HG02678 (cell line): ENCODE results near the gene ABCA6.
"Not testable (repeated sequence)": the region's sequence is repeated elsewhere in the genome, so short reads cannot be mapped to it uniquely, and the experiment has no call there.

Experiments used
- ATAC-seq: cut with Tn5 transposase; IDR thresholded peaks from one replicate; pipeline ENCODE4 v1.9.1; 2021; ENCODE audit warnings: mild to moderate bottlenecking, moderate library complexity; ENCODE audit not compliant: unreplicated experiment

Gene ABCA6

GRCh38 chr17:69073392-69073791 lies 68.3 kb downstream of the ABCA6 start:
- not testable (repeated sequence) for ATAC-seq

GRCh38 chr17:69072803-69073256 lies 68.9 kb downstream of the ABCA6 start:
- not testable (repeated sequence) for ATAC-seq

GRCh38 chr17:69071233-69071586 lies 70.5 kb downstream of the ABCA6 start:
- not testable (repeated sequence) for ATAC-seq

GRCh38 chr17:69070378-69071232 lies 71.1 kb downstream of the ABCA6 start:
- ATAC-seq = not testable (repeated sequence)

GRCh38 chr17:69069226-69069750 lies 72.4 kb downstream of the ABCA6 start:
- no peak for ATAC-seq

- no peak for ATAC-seq
Observed at GRCh38 chr17:69067274-69068047, 74.2 kb downstream of the ABCA6 start.

- no peak for ATAC-seq
Observed at GRCh38 chr17:69066482-69066881, 75.2 kb downstream of the ABCA6 start.

GRCh38 chr17:69065113-69065512 lies 76.6 kb downstream of the ABCA6 start:
- no peak for ATAC-seq

- ATAC-seq = no peak
Observed at GRCh38 chr17:69064476-69064875, 77.2 kb downstream of the ABCA6 start.

GRCh38 chr17:69064001-69064400 lies 77.7 kb downstream of the ABCA6 start:
- ATAC-seq = no peak

GRCh38 chr17:69062860-69063581 lies 78.7 kb downstream of the ABCA6 start:
- no peak for ATAC-seq

- ATAC-seq = no peak
Observed at GRCh38 chr17:69061721-69062556, 79.8 kb downstream of the ABCA6 start.

GRCh38 chr17:69060822-69061221 lies 80.9 kb downstream of the ABCA6 start, which contains the start of gene ABCA9:
ABCA9 (minus strand) TSS chr17:69060927; CDS start chr17:69051126, 9,801 bp downstream.
- ATAC-seq = no peak

- ATAC-seq = no peak
Observed at GRCh38 chr17:69059458-69060175, 82.1 kb downstream of the ABCA6 start.

- no peak for ATAC-seq
Observed at GRCh38 chr17:69058165-69058564, 83.5 kb downstream of the ABCA6 start.

GRCh38 chr17:69057280-69057679 lies 84.4 kb downstream of the ABCA6 start:
- no peak for ATAC-seq

GRCh38 chr17:69056179-69056823 lies 85.4 kb downstream of the ABCA6 start:
- no peak for ATAC-seq

GRCh38 chr17:69055334-69055733 lies 86.4 kb downstream of the ABCA6 start:
- no peak for ATAC-seq
